ENCODE data around the gene MICU1.
"Not testable (repeated sequence)": the region's sequence is repeated elsewhere in the genome, so short reads cannot be mapped to it uniquely, and the experiment has no call there.

GRCh38 chr10:72384982-72385381 lies 240.9 kb downstream of the MICU1 start:
- TF ChIP-seq CTCF (IDR thresholded peaks at IDR 0.05 in 2 of 3, conservative IDR thresholded peaks at IDR 0.05 in 1 of 3; ENCODE audit: borderline replicate concordance in 1 of 3, insufficient read depth in 1 of 3, low read depth in 2 of 3, low read length in 2 of 3); ZNF274 (IDR thresholded peaks at IDR 0.05; ENCODE audit: low read depth, low read length); EZH2 (IDR thresholded peaks at IDR 0.05); SP1 (IDR thresholded peaks at IDR 0.05; ENCODE audit: low read depth); SRF (IDR thresholded peaks at IDR 0.05; ENCODE audit: low read depth); POLR2AphosphoS5 (IDR thresholded peaks at IDR 0.05; ENCODE audit: low read depth, low read length); POLR2A (IDR thresholded peaks at IDR 0.05; ENCODE audit: borderline replicate concordance, extremely low read depth, insufficient read depth, insufficient read length); RAD21 (IDR thresholded peaks at IDR 0.05; ENCODE audit: low read depth); MAX (IDR thresholded peaks at IDR 0.05); ATF3 (IDR thresholded peaks at IDR 0.05): not testable (repeated sequence)

Data from HCT116 (cell line).